ENCODE results near the gene NCAM1.

Gene NCAM1

DNA sequence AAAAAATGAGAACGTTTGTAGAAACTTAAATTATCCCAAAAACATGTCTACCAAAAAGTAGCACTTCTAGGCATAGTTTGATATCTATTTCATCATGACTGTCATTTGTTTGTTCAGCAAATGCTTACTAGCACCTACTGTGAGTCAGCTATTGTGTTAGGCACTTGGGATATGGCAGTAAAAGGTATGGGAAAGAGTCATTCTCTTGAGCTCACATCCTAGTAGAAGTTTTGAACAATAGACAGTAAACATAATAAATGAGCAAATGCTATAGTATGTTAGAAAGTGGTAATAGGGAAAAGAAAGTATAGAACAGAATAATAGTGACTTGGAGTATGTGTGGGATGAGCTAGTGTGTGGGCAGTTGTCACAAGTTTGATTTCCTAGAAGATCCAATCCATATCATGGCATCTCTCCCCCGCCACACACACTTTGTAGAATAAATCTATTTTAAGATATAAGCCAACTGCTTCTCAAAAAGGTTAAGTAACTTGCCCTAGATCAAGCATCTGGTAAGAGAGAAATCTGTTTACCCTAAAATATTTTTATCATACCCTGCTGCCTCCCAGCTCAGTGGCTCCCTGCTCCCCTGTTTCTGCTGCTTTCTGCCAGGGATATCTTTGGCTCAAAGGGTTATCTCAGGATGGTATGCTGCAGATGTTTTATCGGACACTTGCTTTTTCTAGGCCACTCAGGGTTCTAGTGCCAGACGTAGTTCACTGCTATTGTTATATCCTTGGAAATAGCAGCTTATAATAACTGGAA is 129.7 kb downstream of the NCAM1 start:
- peak; percentile 6 for DNase-seq (ENCODE audit: low read depth)
- TF ChIP-seq CTCF (IDR thresholded peaks at IDR 0.05; ENCODE audit: low read length, missing control alignments): no peak
- no peak overlapping the region for H3K4me3 ChIP-seq (replicated peaks; ENCODE audit: low read depth, low read length)

DNA sequence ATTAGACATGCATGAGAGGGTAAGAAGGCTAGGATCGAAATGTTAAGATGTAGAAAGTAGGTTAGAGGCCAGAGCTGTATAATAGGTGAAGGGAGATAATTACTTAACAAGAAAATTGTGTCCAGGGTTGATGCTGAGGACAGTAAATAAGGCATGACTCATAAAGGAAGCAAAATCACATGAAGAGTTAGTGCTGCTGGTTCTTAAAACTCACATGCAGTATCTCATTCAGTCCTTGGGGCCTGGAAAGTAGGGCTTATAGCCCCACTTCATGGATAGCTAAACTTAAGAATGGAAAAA is 130.2 kb downstream of the NCAM1 start:
- DNase-seq (ENCODE audit: low read depth): peak; percentile 6
- no peak for TF ChIP-seq CTCF (IDR thresholded peaks at IDR 0.05; ENCODE audit: low read length, missing control alignments)

DNA sequence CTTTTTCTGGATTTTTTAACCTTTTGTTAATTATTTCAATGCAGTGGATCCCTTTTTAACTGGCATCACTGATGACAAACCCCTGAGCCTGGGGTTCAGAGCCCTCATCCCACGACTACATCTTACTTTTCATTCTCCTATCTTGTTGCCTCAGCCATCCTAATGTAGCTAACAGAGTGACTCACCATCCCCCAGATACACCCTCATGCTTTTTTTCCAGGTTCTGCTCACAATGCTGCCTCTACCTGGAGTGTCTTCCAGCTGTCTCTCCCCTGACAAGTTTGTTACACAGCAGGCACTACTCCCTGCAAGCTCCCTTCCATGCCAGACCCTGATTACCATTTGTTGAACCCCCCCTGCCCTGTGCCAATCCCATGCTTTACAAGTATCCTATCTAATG is 135.4 kb downstream of the NCAM1 start:
- DNase-seq (ENCODE audit: low read depth): no peak
- no peak for TF ChIP-seq CTCF (IDR thresholded peaks at IDR 0.05; ENCODE audit: low read length, missing control alignments)
- no peak overlapping the region for H3K4me3 ChIP-seq (replicated peaks; ENCODE audit: low read depth, low read length)

More for the DNA sequence above, 130.2 kb downstream of the NCAM1 start:
- H3K4me3 ChIP-seq (replicated peaks; ENCODE audit: low read depth, low read length): no peak overlapping the region

- H3K4me3 ChIP-seq (replicated peaks; ENCODE audit: low read depth, low read length): no peak overlapping the region
- TF ChIP-seq CTCF (IDR thresholded peaks at IDR 0.05; ENCODE audit: low read length, missing control alignments): no peak
- DNase-seq (ENCODE audit: low read depth): no peak
Observed at GRCh38 chr11:113103932-113104690, 142.9 kb downstream of the NCAM1 start.

DNA sequence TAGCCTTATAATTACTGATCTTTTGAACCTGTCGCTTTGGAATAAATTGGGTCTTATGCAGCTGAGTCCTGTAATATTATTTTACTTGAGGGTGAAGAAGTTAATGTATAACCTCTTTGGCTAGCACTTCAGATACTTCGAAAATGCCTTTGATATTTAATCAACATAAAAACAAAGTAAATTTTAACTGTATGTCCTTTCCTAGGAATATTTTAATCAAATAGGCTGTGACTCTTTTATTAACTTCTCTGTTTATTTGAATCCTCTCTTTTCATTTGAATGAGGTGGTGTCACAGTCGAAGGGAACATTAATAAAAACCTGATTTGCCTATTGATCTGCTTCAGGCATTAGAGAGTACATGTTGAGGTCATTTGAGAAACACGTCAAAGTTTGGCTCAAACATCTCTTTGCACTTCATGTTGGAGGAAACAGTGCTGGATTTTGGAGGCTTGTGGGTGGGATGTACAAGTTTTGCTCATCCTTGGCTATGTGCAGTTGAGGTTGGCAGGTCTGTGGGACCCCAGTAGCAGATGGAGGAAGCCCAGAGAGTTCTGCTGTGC is 143.6 kb downstream of the NCAM1 start:
- no peak overlapping the region for H3K4me3 ChIP-seq (replicated peaks; ENCODE audit: low read depth, low read length)
- no peak for DNase-seq (ENCODE audit: low read depth)
- TF ChIP-seq CTCF (IDR thresholded peaks at IDR 0.05; ENCODE audit: low read length, missing control alignments): no peak

- no peak overlapping the region for H3K4me3 ChIP-seq (replicated peaks; ENCODE audit: low read depth, low read length)
- no peak for TF ChIP-seq CTCF (IDR thresholded peaks at IDR 0.05; ENCODE audit: low read length, missing control alignments)
- DNase-seq (ENCODE audit: low read depth): no peak
Observed at GRCh38 chr11:113105592-113105991, 144.4 kb downstream of the NCAM1 start.
